Fibroblast of lung (primary cell): ENCODE results near the gene RBM33.

Experiments
- CTCF ChIP-seq, 2 donors: IDR thresholded peaks in 1 of 2; conservative IDR thresholded peaks in 1 of 2; 1 replicate in 1 of 2; 2 replicates in 1 of 2; pipeline ENCODE4 v1.5.1; 2011 to 2012; ENCODE audit warnings: low read length in 2 of 2, control low read depth in 1 of 2, inconsistent platforms in 1 of 2, low read depth in 1 of 2, mild to moderate bottlenecking in 1 of 2
- EZH2 ChIP-seq: IDR thresholded peaks from 2 replicates; pipeline ENCODE4 v1.5.1; 2012; ENCODE audit warnings: low read length, control low read depth, mild to moderate bottlenecking; ENCODE audit errors: missing control alignments

GRCh38 chr7:155805826-155806095, 161.3 kb downstream of the RBM33 start:
- TF ChIP-seq CTCF (conservative IDR thresholded peaks at IDR 0.05 in 1 of 2, IDR thresholded peaks at IDR 0.05 in 1 of 2; ENCODE audit: low read depth in 1 of 2, low read length in 2 of 2) (no peak), EZH2 (no peak)
